ENCODE results near the gene PPP2R3C.
"Not testable (repeated sequence)": the region's sequence is repeated elsewhere in the genome, so short reads cannot be mapped to it uniquely, and the experiment has no call there.

Gene PPP2R3C

GRCh38 chr14:35124127-35124526 lies 2.3 kb upstream of the PPP2R3C start:
- no peak for DNase-seq (ENCODE audit: low spot score)

- no peak for DNase-seq (ENCODE audit: low spot score)
Measured at GRCh38 chr14:35123388-35123703, 1.6 kb upstream of the PPP2R3C start.

GRCh38 chr14:35122696-35123387 lies 1.1 kb upstream of the PPP2R3C start:
- no peak for DNase-seq (ENCODE audit: low spot score)

- no peak for DNase-seq (ENCODE audit: low spot score)
Measured at GRCh38 chr14:35121026-35121886, 534 bp downstream of the PPP2R3C start.

- DNase-seq (ENCODE audit: low spot score): no peak
Measured at GRCh38 chr14:35117112-35117511, 4.7 kb downstream of the PPP2R3C start.

- no peak for DNase-seq (ENCODE audit: low spot score)
Measured at GRCh38 chr14:35116242-35116641, 5.5 kb downstream of the PPP2R3C start.

GRCh38 chr14:35114036-35114435 lies 7.8 kb downstream of the PPP2R3C start:
- DNase-seq (ENCODE audit: low spot score): no peak

GRCh38 chr14:35113308-35113950 lies 8.4 kb downstream of the PPP2R3C start:
- no peak for DNase-seq (ENCODE audit: low spot score)

GRCh38 chr14:35112641-35113040 lies 9.1 kb downstream of the PPP2R3C start:
- no peak for DNase-seq (ENCODE audit: low spot score)

- DNase-seq (ENCODE audit: low spot score): no peak
Measured at GRCh38 chr14:35107866-35108265, 13.9 kb downstream of the PPP2R3C start.

GRCh38 chr14:35094645-35095044 lies 27.1 kb downstream of the PPP2R3C start:
- not testable (repeated sequence) for DNase-seq (ENCODE audit: low spot score)

- no peak for DNase-seq (ENCODE audit: low spot score)
Measured at GRCh38 chr14:35088514-35088913, 33.3 kb downstream of the PPP2R3C start.

- DNase-seq (ENCODE audit: low spot score): no peak
Measured at GRCh38 chr14:35085441-35085840, 36.3 kb downstream of the PPP2R3C start.

- no peak for DNase-seq (ENCODE audit: low spot score)
Measured at GRCh38 chr14:35083530-35084150, 38.1 kb downstream of the PPP2R3C start.

GRCh38 chr14:35079742-35080141 lies 42.0 kb downstream of the PPP2R3C start:
- DNase-seq (ENCODE audit: low spot score): no peak

- DNase-seq (ENCODE audit: low spot score): no peak
Measured at GRCh38 chr14:35078082-35078481, 43.7 kb downstream of the PPP2R3C start.

GRCh38 chr14:35073486-35073885 lies 48.3 kb downstream of the PPP2R3C start:
- DNase-seq (ENCODE audit: low spot score): no peak

GRCh38 chr14:35072226-35072625 lies 49.6 kb downstream of the PPP2R3C start:
- no peak for DNase-seq (ENCODE audit: low spot score)

GRCh38 chr14:35068238-35069012 lies 53.4 kb downstream of the PPP2R3C start:
- no peak for DNase-seq (ENCODE audit: low spot score)

- not testable (repeated sequence) for DNase-seq (ENCODE audit: low spot score)
Measured at GRCh38 chr14:35065731-35066130, 56.1 kb downstream of the PPP2R3C start.

- not testable (repeated sequence) for DNase-seq (ENCODE audit: low spot score)
Measured at GRCh38 chr14:35061113-35061791, 60.5 kb downstream of the PPP2R3C start.

All from left forelimb (tissue), 1 donor.